HL-60 (cell line): ENCODE data around the gene RAP1GAP.

Experiments used
- DNase-seq, 2 experiments: peaks; one replicate each; pipeline ENCODE4 v3.0.0-alpha.2; 2010 to 2020; ENCODE audit warnings: low read depth in 1 of 2, low spot score in 1 of 2
- H3K27ac ChIP-seq: fragments of 250-450 bp; sonication (Bioruptor Pico); replicated peaks from 2 replicates; pipeline ENCODE4 v1.5.1; 2020; ENCODE audit warnings: mild to moderate bottlenecking, moderate library complexity
- H3K27me3 ChIP-seq: fragments of 250-450 bp; sonication (Bioruptor Pico); 2 replicates; pipeline ENCODE4 v1.5.1; 2021; ENCODE audit warnings: mild to moderate bottlenecking, moderate library complexity; ENCODE audit not compliant: insufficient read depth, poor library complexity, severe bottlenecking
- H3K4me3 ChIP-seq: replicated peaks from 2 replicates; pipeline ENCODE4 v1.5.1; 2011; ENCODE audit warnings: mild to moderate bottlenecking, control low read depth, low read length; ENCODE audit not compliant: insufficient read depth
- CTCF ChIP-seq: IDR thresholded peaks from one replicate; pipeline ENCODE4 v1.5.1; 2011; ENCODE audit warnings: low read length, control low read depth, inconsistent platforms; ENCODE audit not compliant: insufficient read depth
- GABPA ChIP-seq: IDR thresholded peaks from 2 replicates; pipeline ENCODE4 v1.6.1; 2012; ENCODE audit warnings: low read depth
- POLR2AphosphoS5 ChIP-seq: IDR thresholded peaks from 2 replicates; pipeline ENCODE4 v1.6.1; 2012; ENCODE audit warnings: low read depth
- REST ChIP-seq: IDR thresholded peaks from 2 replicates; pipeline ENCODE4 v1.6.1; 2012; ENCODE audit warnings: low read depth; ENCODE audit not compliant: insufficient replicate concordance
- SPI1 ChIP-seq: IDR thresholded peaks from 2 replicates; pipeline ENCODE4 v1.6.1; 2012; ENCODE audit warnings: low read depth, mild to moderate bottlenecking, borderline replicate concordance

RAP1GAP gene

GRCh38 chr1:21621761-21622436, 47.3 kb downstream of the RAP1GAP start:
- H3K4me3 ChIP-seq = no peak overlapping the region
- no peak for DNase-seq
- peaks cover 32% of the 10 kb centered on the region for H3K27me3 ChIP-seq

GRCh38 chr1:21621051-21621450, 48.1 kb downstream of the RAP1GAP start:
- H3K27ac ChIP-seq = no peak overlapping the region
- no peak for DNase-seq

More at GRCh38 chr1:21621761-21622436, 47.3 kb downstream of the RAP1GAP start:
- no peak overlapping the region for H3K27ac ChIP-seq
- TF ChIP-seq REST (no peak), GABPA (no peak), POLR2AphosphoS5 (no peak), SPI1 (no peak), CTCF (no peak)

DNA sequence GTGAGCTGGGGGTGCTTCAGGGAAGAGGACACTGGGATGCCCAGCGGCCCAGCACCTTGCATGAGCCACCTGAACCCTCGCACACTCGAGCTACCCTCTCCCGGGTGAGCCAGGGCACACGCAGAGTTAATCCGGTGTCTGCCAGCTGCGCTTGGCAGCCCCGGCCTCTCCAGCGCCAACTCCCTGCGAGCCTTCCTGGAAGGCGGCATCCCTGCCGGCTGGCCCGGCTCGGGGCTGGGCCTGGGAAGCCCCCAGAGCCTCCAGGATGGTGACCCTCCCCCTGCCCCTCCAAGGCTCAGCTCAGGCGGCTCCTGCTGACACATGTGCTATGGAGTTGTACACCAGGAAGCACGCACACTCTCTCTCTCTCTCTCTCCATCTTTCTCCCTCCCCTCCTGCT, 48.7 kb downstream of the RAP1GAP start:
- no peak overlapping the region for H3K4me3 ChIP-seq
- no peak overlapping the region for H3K27ac ChIP-seq
- TF ChIP-seq SPI1 (no peak), GABPA (no peak), REST (no peak), POLR2AphosphoS5 (no peak), CTCF (no peak)
- peaks cover 32% of the 10 kb centered on the region for H3K27me3 ChIP-seq
- no peak for DNase-seq

More at GRCh38 chr1:21621051-21621450, 48.1 kb downstream of the RAP1GAP start:
- Histone ChIP-seq H3K4me3 (no peak overlapping the region), H3K27me3 (peaks cover 32% of the 10 kb centered on the region)
- no peak for TF ChIP-seq GABPA
- no peak for TF ChIP-seq POLR2AphosphoS5
- no peak for TF ChIP-seq SPI1

- no peak for DNase-seq
- TF ChIP-seq REST (no peak), POLR2AphosphoS5 (no peak), GABPA (no peak), SPI1 (no peak), CTCF (no peak)
- no peak overlapping the region for H3K4me3 ChIP-seq
- no peak overlapping the region for H3K27ac ChIP-seq
- H3K27me3 ChIP-seq = peaks cover 32% of the 10 kb centered on the region
These were observed 49.1 kb downstream of the RAP1GAP start for GRCh38 chr1:21620011-21620410.
